ENCODE data around the gene DUOXA1. TPM values are rescaled to one million over a fixed set of nuclear protein-coding genes. Genes with fewer than 3 reads are reported as not detected.

The DUOXA1 gene
- total and polyA plus RNA-seq, 2 of the 4 experiments (the other 2 are of a cell fraction): 0.02 TPM; not detected in 1

- no peaks in the 10 kb centered on the region for H3K79me1 ChIP-seq (ENCODE audit: low read depth in 1 of 2, low read length in 2 of 2)
- no peaks in the 10 kb centered on the region for H3K36me3 ChIP-seq (ENCODE audit: control insufficient read depth, insufficient read depth, low read length)
- H4K20me1 ChIP-seq (ENCODE audit: insufficient read depth, low read length): no peaks in the 10 kb centered on the region
- no peaks in the 10 kb centered on the region for H3K9me1 ChIP-seq (ENCODE audit: insufficient read depth, low read length)
- intact Hi-C loops (cut with micrococcal nuclease) (no loop called here), in situ Hi-C loops (cut with MboI; ENCODE audit: low sequenced_read_pairs) (no loop called here), dilution Hi-C loops (cut with HindIII; ENCODE audit: low sequenced_read_pairs, unreplicated experiment) (no loop called here)
- H2BK120ac ChIP-seq (ENCODE audit: low read depth, low read length): no peak overlapping the region
- H3K4me2 ChIP-seq (ENCODE audit: low read depth, low read length): no peak overlapping the region
- H3K4me1 ChIP-seq (ENCODE audit: control insufficient read depth, insufficient read depth, low read length): no peaks in the 10 kb centered on the region; the same call in 1 of the 2 replicates
- H2AK5ac ChIP-seq (ENCODE audit: low read depth, low read length): no peak overlapping the region
- no peak overlapping the region for H3K18ac ChIP-seq (ENCODE audit: low read depth, low read length)
- no peak overlapping the region for H3K56ac ChIP-seq (ENCODE audit: extremely low read depth, insufficient read depth, low read length)
- no peak for DNase-seq
- H4K8ac ChIP-seq (ENCODE audit: low read depth in 2 of 2, low read length in 2 of 2): no peak overlapping the region
- H3K9ac ChIP-seq (ENCODE audit: low read depth, low read length): no peak overlapping the region
- H3K4ac ChIP-seq (ENCODE audit: low read depth, low read length): no peak overlapping the region
- no peak overlapping the region for H3K4me3 ChIP-seq (ENCODE audit: insufficient read depth, low read depth, low read length)
- POLR2A ChIA-PET (ENCODE audit: unreplicated experiment): no interaction called here
- H2BK20ac ChIP-seq (ENCODE audit: low read depth, low read length): no peak overlapping the region
- ATAC-seq (ENCODE audit: low read depth): no peak
- H2AFZ ChIP-seq (replicated peaks; ENCODE audit: low read length, poor library complexity): no peak overlapping the region
- peaks cover 21% of the 10 kb centered on the region; the same call in 1 of the 2 replicates for H3K27me3 ChIP-seq (ENCODE audit: control insufficient read depth, insufficient read depth, low read length)
- no peak overlapping the region for H3K14ac ChIP-seq (replicated peaks; ENCODE audit: low read depth, low read length)
- H3K23ac ChIP-seq (ENCODE audit: low read depth, low read length): no peak overlapping the region
- no peak overlapping the region for H4K91ac ChIP-seq (ENCODE audit: insufficient read depth, low read depth, low read length)
- TF ChIP-seq SMC3 (IDR thresholded peaks at IDR 0.05; ENCODE audit: low read depth, low read length) (no peak), USF2 (IDR thresholded peaks at IDR 0.05; ENCODE audit: low read depth, low read length) (no peak), CEBPB (IDR thresholded peaks at IDR 0.05; ENCODE audit: low read depth, low read length) (no peak), MAFK (IDR thresholded peaks at IDR 0.05; ENCODE audit: low read depth, low read length) (no peak)
- CTCF ChIA-PET: no interaction called here
- H3K27ac ChIP-seq (ENCODE audit: insufficient read depth, low read length): no peak overlapping the region
- WGBS, 2 experiments (ENCODE audit: extremely low coverage in 2 of 2, insufficient read length in 1 of 2): 69% methylated on average over 8 of the region's 9 CpGs; no CpG with 5 or more reads in 1 of the 2 experiments
- H3K9me3 ChIP-seq (ENCODE audit: control insufficient read depth, insufficient read depth, low read length): no peaks in the 10 kb centered on the region
- no peak overlapping the region for H4K5ac ChIP-seq (ENCODE audit: low read depth, low read length)
- no peak overlapping the region for H2AK9ac ChIP-seq (replicated peaks; ENCODE audit: low read depth, low read length, poor library complexity)
- no TSS peak for BruUV-seq (replicated peaks)
- H2BK15ac ChIP-seq (ENCODE audit: low read depth, low read length): no peak overlapping the region
- H2BK5ac ChIP-seq (ENCODE audit: low read depth, low read length, poor library complexity, severe bottlenecking): no peak overlapping the region
Measured at GRCh38 chr15:45144775-45145174, 15.1 kb upstream of the DUOXA1 start.

Data from IMR-90 (cell line).